ENCODE results near the gene LRP1.

GRCh38 chr12:57214398-57214781 is 86.1 kb downstream of the LRP1 start:
- TF ChIP-seq EZH2 (optimal IDR thresholded peaks at IDR 0.05; ENCODE audit: low read depth, low read length) (no peak), CTCF (IDR thresholded peaks at IDR 0.05; ENCODE audit: low read length) (peak; percentile 75), EZH2phosphoT487 (IDR thresholded peaks at IDR 0.05; ENCODE audit: low read length) (no peak)

All from MM.1S (cell line).